Right lobe of liver (tissue), 6 donors: Measurements from ENCODE around the gene SS18. TPM values are rescaled to one million over a fixed set of nuclear protein-coding genes. Genes with fewer than 3 reads are reported as not detected.
"Not testable (repeated sequence)": the region's sequence is repeated elsewhere in the genome, so short reads cannot be mapped to it uniquely, and the experiment has no call there.

Source experiments
- ATAC-seq, 4 donors: fragments of 200-7000 bp; cut with Tn5 transposase; one replicate each; pipeline ENCODE4 v1.9.1; 2020; ENCODE audit warnings: mild to moderate bottlenecking in 4 of 4, moderate library complexity in 4 of 4
- DNase-seq, 3 donors: peaks; one replicate each; pipeline ENCODE4 v3.0.0-alpha.2; 2020
- H3K27ac ChIP-seq, 3 donors: fragments of 200-600 bp; one replicate each; pipeline ENCODE4 v1.8.0; 2022
- H3K27me3 ChIP-seq, 2 donors: fragments of 200-600 bp; one replicate each; pipeline ENCODE4 v1.8.0; 2022
- H3K36me3 ChIP-seq, 4 donors: fragments of 200-600 bp; sonication (generic) in 1 of 4; one replicate each; pipeline versions ENCODE4 v1.5.1 to v1.8.0; 2017 to 2022; ENCODE audit warnings: control low read depth in 1 of 4
- H3K4me1 ChIP-seq, 4 donors: fragments of 200-600 bp; sonication (generic) in 1 of 4; one replicate each; pipeline versions ENCODE4 v1.5.1 to v1.8.0; 2017 to 2022; ENCODE audit warnings: control low read depth in 1 of 4
- H3K4me3 ChIP-seq, 3 donors: fragments of 200-600 bp; one replicate each; pipeline ENCODE4 v1.8.0; 2022
- H3K9me3 ChIP-seq, 4 donors: fragments of 200-600 bp; sonication (generic) in 1 of 4; one replicate each; pipeline versions ENCODE4 v1.5.1 to v1.8.0; 2017 to 2022; ENCODE audit warnings: control low read depth in 1 of 4
- POLR2A ChIP-seq: fragments of 450-650 bp; IDR thresholded peaks from one replicate; pipeline ENCODE4 v1.6.1; 2017; ENCODE audit warnings: antibody characterized with exemption, mild to moderate bottlenecking
- WGBS: methylation state at CpG from one replicate; pipeline ENCODE4 v1.1.6; 2018; ENCODE audit warnings: low coverage, low lambda C conversion rate; ENCODE audit not compliant: insufficient coverage; ENCODE audit errors: missing lambda C conversion rate; 5-methylcytosine and 5-hydroxymethylcytosine counted together
- intact Hi-C, 2 donors: fragments of 100-400 bp; cut with DNase I; formaldehyde crosslinking; loops; one replicate each; pipeline versions ENCODE4 v1.11.2 to v1.14.1; 2022
- long read RNA-seq: library from polyadenylated mRNA; unstranded; transcript quantifications from one replicate; pipeline ENCODE4 v2.0.0, GENCODE V29; 2019
- total RNA-seq, 6 experiments: library from RNA; depleted of rRNA in 2 of 6; stranded (reverse); fragments of >200 nt in 2 of 6; fragmentation: NEBNext Ultra II Directional in 3 of 6; extraction: Animal tissue kit (Norgen Biotek cat#: 25700) in 3 of 6; gene quantifications; one replicate each; pipeline versions ENCODE4 v1.1.0 to v1.2.4, GENCODE V29; 2016 to 2023
- TF ChIP-seq, protein P1 (sequence below), 4 donors: fragments of 200-600 bp in 3 of 4; fragments of 450-650 bp in 1 of 4; IDR thresholded peaks; one replicate each; pipeline versions ENCODE4 v1.5.1 to v1.8.0; 2016 to 2022; ENCODE audit warnings: antibody characterized with exemption in 4 of 4, mild to moderate bottlenecking in 2 of 4
- donor health status: DM: no; HTN: yes; CAD: no.
- donor health status: DM: no; HTN: no; CAD: no.
- donor health status: DM: no; HTN: no; CAD: no.
- donor health status: DM: no; HTN: yes; CAD: no.
- donor health status: DM: no; HTN: yes; CAD: no.

The SS18 gene
- total RNA-seq, result 10 to 100 TPM; 26.6 to 47.3 (median 37.6) TPM
- long read RNA-seq, partial matches to known transcripts, result 1 of 3 reads
- long read RNA-seq, other reads (novel, unspliced or antisense), result 2 of 3 reads

- 0% methylated on average over 17 of the region's 89 CpGs for WGBS
- intact Hi-C loops, result no loop called here
- Histone ChIP-seq H3K4me1 (peaks cover 0 to 17% (median 9%) of the 10 kb centered on the region in 4 donors), H3K9me3 (no peaks in the 10 kb centered on the region), H3K27me3 (no peaks in the 10 kb centered on the region), H3K36me3 (peaks cover 0 to 9% (median 7%) of the 10 kb centered on the region in 4 donors), H3K27ac (peak within 1 kb of the TSS; percentile 78 to 93 (median 93)), H3K4me3 (peak within 1 kb of the TSS; percentile 68 to 94 (median 88))
- ATAC-seq (peak; percentile 92 to 96 (median 92)), DNase-seq (peak; percentile 95 to 96 (median 95))
- peak; percentile 71 for TF ChIP-seq POLR2A
- TF ChIP-seq, protein P1, sequence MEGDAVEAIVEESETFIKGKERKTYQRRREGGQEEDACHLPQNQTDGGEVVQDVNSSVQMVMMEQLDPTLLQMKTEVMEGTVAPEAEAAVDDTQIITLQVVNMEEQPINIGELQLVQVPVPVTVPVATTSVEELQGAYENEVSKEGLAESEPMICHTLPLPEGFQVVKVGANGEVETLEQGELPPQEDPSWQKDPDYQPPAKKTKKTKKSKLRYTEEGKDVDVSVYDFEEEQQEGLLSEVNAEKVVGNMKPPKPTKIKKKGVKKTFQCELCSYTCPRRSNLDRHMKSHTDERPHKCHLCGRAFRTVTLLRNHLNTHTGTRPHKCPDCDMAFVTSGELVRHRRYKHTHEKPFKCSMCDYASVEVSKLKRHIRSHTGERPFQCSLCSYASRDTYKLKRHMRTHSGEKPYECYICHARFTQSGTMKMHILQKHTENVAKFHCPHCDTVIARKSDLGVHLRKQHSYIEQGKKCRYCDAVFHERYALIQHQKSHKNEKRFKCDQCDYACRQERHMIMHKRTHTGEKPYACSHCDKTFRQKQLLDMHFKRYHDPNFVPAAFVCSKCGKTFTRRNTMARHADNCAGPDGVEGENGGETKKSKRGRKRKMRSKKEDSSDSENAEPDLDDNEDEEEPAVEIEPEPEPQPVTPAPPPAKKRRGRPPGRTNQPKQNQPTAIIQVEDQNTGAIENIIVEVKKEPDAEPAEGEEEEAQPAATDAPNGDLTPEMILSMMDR (IDR thresholded peaks at IDR 0.05), result no peak
Measured at GRCh38 chr18:26090130-26091046, at the start of gene SS18. SS18 (minus strand) TSS chr18:26090613; CDS start chr18:26090569, 44 bp downstream.

DNA sequence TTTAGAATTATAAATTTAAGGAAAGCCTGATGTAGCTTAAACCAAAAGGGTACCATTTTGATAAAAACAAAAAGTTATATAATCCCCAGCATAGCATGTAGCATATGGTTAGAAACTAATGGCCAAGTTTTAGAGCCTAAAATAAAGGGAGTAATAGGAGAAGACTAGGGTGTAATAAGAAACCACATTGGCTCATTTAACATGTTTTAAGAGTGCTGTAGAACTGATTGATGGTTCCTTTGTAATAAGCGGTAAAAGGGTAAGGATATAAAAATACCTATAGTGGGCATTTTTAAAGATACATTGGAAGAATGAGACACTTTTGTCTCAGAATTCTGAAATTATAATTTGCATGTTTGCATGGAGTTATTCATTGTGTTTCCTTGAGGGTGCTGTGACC is 45.1 kb upstream of the SS18 start:
- DNase-seq (no peak), ATAC-seq (no peak)
- H3K27me3 ChIP-seq, result no peaks in the 10 kb centered on the region
- H3K27ac ChIP-seq, result no peak overlapping the region
- H3K9me3 ChIP-seq, result no peaks in the 10 kb centered on the region
- H3K36me3 ChIP-seq, result no peaks in the 10 kb centered on the region
- intact Hi-C loops, result no loop called here
- no peak overlapping the region for H3K4me3 ChIP-seq
- TF ChIP-seq, protein P1 (IDR thresholded peaks at IDR 0.05), result no peak
- no peak for TF ChIP-seq POLR2A
- WGBS, result 93% methylated on average over 1 of the region's 1 CpG
- no peaks in the 10 kb centered on the region for H3K4me1 ChIP-seq

- no peaks in the 10 kb centered on the region for H3K4me1 ChIP-seq
- no peaks in the 10 kb centered on the region for H3K9me3 ChIP-seq
- ATAC-seq (no peak), DNase-seq (no peak)
- WGBS, result 77% methylated on average over 5 of the region's 6 CpGs
- intact Hi-C loops, result no loop called here
- no peak overlapping the region for H3K4me3 ChIP-seq
- no peak overlapping the region for H3K27ac ChIP-seq
- H3K27me3 ChIP-seq, result no peaks in the 10 kb centered on the region
- H3K36me3 ChIP-seq, result no peaks in the 10 kb centered on the region
- no peak for TF ChIP-seq POLR2A
- TF ChIP-seq, protein P1 (IDR thresholded peaks at IDR 0.05), result no peak
Measured at GRCh38 chr18:26134107-26134506, 43.7 kb upstream of the SS18 start.

- H3K36me3 ChIP-seq, result no peaks in the 10 kb centered on the region
- H3K4me3 ChIP-seq, result no peak within 1 kb of the TSS
- intact Hi-C loops, result no loop called here
- no peaks in the 10 kb centered on the region for H3K27me3 ChIP-seq
- ATAC-seq, result peak; percentile 23 to 58 (median 38)
- no peak within 1 kb of the TSS for H3K27ac ChIP-seq
- no peak for TF ChIP-seq POLR2A
- TF ChIP-seq, protein P1 (IDR thresholded peaks at IDR 0.05), result no peak
- no peaks in the 10 kb centered on the region for H3K9me3 ChIP-seq
- DNase-seq, result peak in 2 of 3 donors; percentile 37 to 57
- no peaks in the 10 kb centered on the region for H3K4me1 ChIP-seq
- WGBS, result 76% methylated on average over 4 of the region's 31 CpGs
Measured at GRCh38 chr18:26133652-26134051, 43.2 kb upstream of the SS18 start, which contains the start of gene PSMA8. PSMA8 (plus strand) TSS chr18:26133869; CDS start chr18:26133966, 97 bp downstream.

DNA sequence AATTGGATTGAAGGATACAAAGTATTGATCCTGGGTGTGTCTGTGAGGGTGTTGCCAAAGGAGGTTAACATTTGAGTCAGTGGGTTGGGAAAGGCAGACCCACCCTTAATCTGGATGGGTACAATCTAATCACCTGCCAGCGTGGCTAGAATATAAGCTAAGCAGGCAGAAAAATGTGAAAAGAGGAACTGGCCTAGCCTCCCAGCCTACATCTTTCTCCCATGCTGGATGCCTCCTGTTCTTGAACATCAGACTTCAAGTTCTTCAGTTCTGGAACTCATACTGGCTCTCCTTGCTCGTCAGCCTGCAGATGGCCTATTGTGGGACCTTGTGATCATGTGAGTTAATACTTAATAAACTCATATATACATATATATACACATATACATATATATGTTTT is 37.8 kb upstream of the SS18 start:
- H3K27me3 ChIP-seq, H3K36me3 ChIP-seq, ATAC-seq, H3K4me3 ChIP-seq, H3K4me1 ChIP-seq, H3K9me3 ChIP-seq, H3K27ac ChIP-seq, intact Hi-C loops, DNase-seq: not testable (repeated sequence)
- WGBS, result 61% methylated on average over 2 of the region's 2 CpGs
